GM10266 (cell line): ENCODE data around the gene SERPINA10.

ENCODE experiments used
- DNase-seq: peaks from one replicate; pipeline ENCODE4 v3.0.0; 2012; ENCODE audit errors: extremely low spot score
- CTCF ChIP-seq: IDR thresholded peaks from 2 replicates; pipeline ENCODE4 v1.5.1; 2012; ENCODE audit warnings: mild to moderate bottlenecking, low read depth; ENCODE audit not compliant: control insufficient read depth, insufficient read depth; ENCODE audit errors: missing control alignments

SERPINA10 gene

GRCh38 chr14:94328196-94328595, 35.1 kb upstream of the SERPINA10 start:
- DNase-seq = no peak
- no peak for TF ChIP-seq CTCF

GRCh38 chr14:94322648-94323570, 29.8 kb upstream of the SERPINA10 start, which contains the start of gene SERPINA6:
Gene SERPINA6, minus strand, starts transcription at chr14:94323336. Its CDS starts 8,688 bp downstream, at chr14:94314648.
- TF ChIP-seq CTCF = no peak
- no peak for DNase-seq

GRCh38 chr14:94321421-94322271, 28.6 kb upstream of the SERPINA10 start:
- TF ChIP-seq CTCF = no peak
- no peak for DNase-seq

- no peak for TF ChIP-seq CTCF
- no peak for DNase-seq
Measured at GRCh38 chr14:94320243-94320642, 27.2 kb upstream of the SERPINA10 start.

GRCh38 chr14:94317259-94317658, 24.2 kb upstream of the SERPINA10 start:
- no peak for TF ChIP-seq CTCF
- DNase-seq = no peak

- no peak for DNase-seq
- no peak for TF ChIP-seq CTCF
Measured at GRCh38 chr14:94316692-94317091, 23.6 kb upstream of the SERPINA10 start.
